HG03139 (cell line): ENCODE measurements around the gene KHDC4.
"Not testable (repeated sequence)": the region's sequence is repeated elsewhere in the genome, so short reads cannot be mapped to it uniquely, and the experiment has no call there.

Experiments used
- ATAC-seq: cut with Tn5 transposase; IDR thresholded peaks from one replicate; pipeline ENCODE4 v1.9.1; 2021; ENCODE audit not compliant: unreplicated experiment

Gene KHDC4

GRCh38 chr1:155942578-155943141 is 8.4 kb upstream of the KHDC4 start:
- ATAC-seq: no peak

- ATAC-seq: no peak
Observed at GRCh38 chr1:155941845-155942531, 7.8 kb upstream of the KHDC4 start.

- no peak for ATAC-seq
Observed at GRCh38 chr1:155940993-155941844, 7.0 kb upstream of the KHDC4 start, which contains the start of gene RXFP4. TSS of gene RXFP4 (plus strand) at chr1:155941638. CDS start at chr1:155941710, 72 bp downstream.

GRCh38 chr1:155940482-155940992 is 6.3 kb upstream of the KHDC4 start:
- no peak for ATAC-seq

- ATAC-seq: no peak
Observed at GRCh38 chr1:155938220-155938627, 4.0 kb upstream of the KHDC4 start.

GRCh38 chr1:155934936-155935590 is 850 bp upstream of the KHDC4 start:
- no peak for ATAC-seq

- no peak for ATAC-seq
Observed at GRCh38 chr1:155933591-155934096, 569 bp downstream of the KHDC4 start.

- ATAC-seq: no peak
Observed at GRCh38 chr1:155932487-155932886, 1.7 kb downstream of the KHDC4 start.

- ATAC-seq: no peak
Observed at GRCh38 chr1:155932081-155932480, 2.1 kb downstream of the KHDC4 start.

- no peak for ATAC-seq
Observed at GRCh38 chr1:155931332-155932038, 2.7 kb downstream of the KHDC4 start.

GRCh38 chr1:155930725-155931124 is 3.5 kb downstream of the KHDC4 start:
- ATAC-seq: not testable (repeated sequence)

- ATAC-seq: no peak
Observed at GRCh38 chr1:155929057-155929456, 5.2 kb downstream of the KHDC4 start.

GRCh38 chr1:155925506-155925905 is 8.7 kb downstream of the KHDC4 start:
- no peak for ATAC-seq

- ATAC-seq: no peak
Observed at GRCh38 chr1:155920717-155921116, 13.5 kb downstream of the KHDC4 start.

GRCh38 chr1:155919801-155920200 is 14.4 kb downstream of the KHDC4 start:
- no peak for ATAC-seq

GRCh38 chr1:155918660-155919059 is 15.6 kb downstream of the KHDC4 start:
- no peak for ATAC-seq

- ATAC-seq: no peak
Observed at GRCh38 chr1:155913969-155914757, 20.1 kb downstream of the KHDC4 start.

GRCh38 chr1:155912056-155912536 is 22.1 kb downstream of the KHDC4 start:
- no peak for ATAC-seq
